A549 (cell line): ENCODE data around the gene ZNRD2.

Experiments used
- RAD21 ChIP-seq, 2 experiments: fragments of >200 bp in 1 of 2; sonication (Bioruptor Twin) in 1 of 2; formaldehyde crosslinking in 1 of 2; IDR thresholded peaks in 1 of 2; conservative IDR thresholded peaks in 1 of 2; 2 replicates in 1 of 2; 3 replicates in 1 of 2; pipeline ENCODE4 v1.6.1; 2012 to 2018; ENCODE audit warnings: inconsistent platforms in 1 of 2
- TF ChIP-seq, protein P1 (sequence below): fragments of >200 bp; sonication (Bioruptor Twin); formaldehyde crosslinking; IDR thresholded peaks from 3 replicates; pipeline ENCODE4 v1.5.1; 2016

DNA sequence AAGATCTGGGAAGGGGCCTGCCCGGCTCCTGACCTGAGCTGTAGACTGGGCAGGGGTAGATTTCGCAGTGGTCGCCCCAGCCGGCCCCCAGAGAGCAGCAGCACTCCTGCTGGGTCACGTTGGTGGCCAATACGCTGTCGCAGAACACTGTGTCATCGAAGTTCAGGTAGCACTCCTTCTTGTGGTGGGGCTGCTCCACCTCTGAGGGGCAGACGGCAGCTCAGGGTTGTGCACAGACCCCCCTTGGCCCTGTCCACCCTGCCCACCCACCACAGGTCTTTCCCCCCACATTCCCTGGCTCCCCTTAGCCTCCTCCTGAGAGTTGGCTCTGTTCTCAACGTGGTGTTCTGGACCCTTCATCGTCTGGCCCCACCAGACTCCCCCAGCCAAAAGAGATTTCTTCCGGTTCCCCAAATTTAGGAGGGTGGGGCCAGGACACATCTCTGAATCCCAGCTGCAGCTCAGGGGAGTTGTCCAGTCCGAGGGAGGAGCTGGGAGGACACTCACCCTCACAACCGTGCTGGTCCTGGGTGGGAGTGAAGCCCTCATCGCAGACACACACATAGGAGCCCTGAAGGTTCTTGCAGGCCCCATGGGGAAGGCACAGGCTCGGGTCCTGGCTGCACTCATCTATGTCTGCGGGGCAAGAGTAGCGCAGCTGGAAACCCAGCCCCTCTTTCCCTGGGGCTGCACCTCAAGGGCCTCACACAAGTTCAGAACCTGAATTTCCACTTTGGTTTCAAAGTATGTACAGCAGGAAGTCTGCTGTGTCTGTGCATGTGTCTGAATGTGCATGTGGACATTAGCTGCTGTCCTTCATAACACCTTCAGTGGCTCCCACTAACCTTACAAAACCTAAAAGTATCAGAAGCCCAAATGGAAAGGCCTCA, 28.9 kb upstream of the ZNRD2 start:
- TF ChIP-seq, protein P1, sequence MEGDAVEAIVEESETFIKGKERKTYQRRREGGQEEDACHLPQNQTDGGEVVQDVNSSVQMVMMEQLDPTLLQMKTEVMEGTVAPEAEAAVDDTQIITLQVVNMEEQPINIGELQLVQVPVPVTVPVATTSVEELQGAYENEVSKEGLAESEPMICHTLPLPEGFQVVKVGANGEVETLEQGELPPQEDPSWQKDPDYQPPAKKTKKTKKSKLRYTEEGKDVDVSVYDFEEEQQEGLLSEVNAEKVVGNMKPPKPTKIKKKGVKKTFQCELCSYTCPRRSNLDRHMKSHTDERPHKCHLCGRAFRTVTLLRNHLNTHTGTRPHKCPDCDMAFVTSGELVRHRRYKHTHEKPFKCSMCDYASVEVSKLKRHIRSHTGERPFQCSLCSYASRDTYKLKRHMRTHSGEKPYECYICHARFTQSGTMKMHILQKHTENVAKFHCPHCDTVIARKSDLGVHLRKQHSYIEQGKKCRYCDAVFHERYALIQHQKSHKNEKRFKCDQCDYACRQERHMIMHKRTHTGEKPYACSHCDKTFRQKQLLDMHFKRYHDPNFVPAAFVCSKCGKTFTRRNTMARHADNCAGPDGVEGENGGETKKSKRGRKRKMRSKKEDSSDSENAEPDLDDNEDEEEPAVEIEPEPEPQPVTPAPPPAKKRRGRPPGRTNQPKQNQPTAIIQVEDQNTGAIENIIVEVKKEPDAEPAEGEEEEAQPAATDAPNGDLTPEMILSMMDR = no peak
- TF ChIP-seq RAD21 (conservative IDR thresholded peaks at IDR 0.05 in 1 of 2, IDR thresholded peaks at IDR 0.05 in 1 of 2) = no peak
